Caki2 (cell line): ENCODE data around the gene VPS45. TPM values are rescaled to one million over a fixed set of nuclear protein-coding genes. Genes with fewer than 3 reads are reported as not detected.

Source experiments
- DNase-seq: peaks from one replicate; pipeline ENCODE4 v3.0.0-alpha.2; 2015; ENCODE audit warnings: low read depth
- in situ Hi-C: cut with HindIII; loops from 2 replicates; pipeline ENCODE4 v1.10.0; 2016; ENCODE audit warnings: low sequenced_read_pairs, low pct_unique_long_range_greater_than_20kb, mixed read lengths
- total RNA-seq: library from RNA; depleted of rRNA; stranded (reverse); fragments of >200 nt; shearing (Covaris generic); gene quantifications from 2 replicates; pipeline ENCODE4 v1.2.3, GENCODE V29; 2014; ENCODE audit warnings: low replicate concordance

VPS45 gene
- total RNA-seq, 1 experiment from 2014 or later, result 15.6 TPM

- DNase-seq, result peak; percentile 63
- in situ Hi-C loops, result no loop called here
Observed at GRCh38 chr1:150149271-150150132, 81.9 kb downstream of the VPS45 start, which contains the start of gene PLEKHO1. Gene PLEKHO1, plus strand, starts transcription at chr1:150149916. Its CDS starts 342 bp downstream, at chr1:150150258.

GRCh38 chr1:150150133-150151021 lies 82.8 kb downstream of the VPS45 start:
- no peak for DNase-seq
- in situ Hi-C loops, result no loop called here

GRCh38 chr1:150151291-150152181 lies 84.0 kb downstream of the VPS45 start:
- no peak for DNase-seq
- in situ Hi-C loops, result no loop called here

- DNase-seq, result no peak
- in situ Hi-C loops, result no loop called here
Observed at GRCh38 chr1:150152182-150152536, 84.6 kb downstream of the VPS45 start.

- in situ Hi-C loops, result no loop called here
- DNase-seq, result peak; percentile 29
Observed at GRCh38 chr1:150152772-150153456, 85.3 kb downstream of the VPS45 start.

GRCh38 chr1:150154143-150154542 lies 86.6 kb downstream of the VPS45 start:
- no peak for DNase-seq
- in situ Hi-C loops, result no loop called here

GRCh38 chr1:150155413-150156071 lies 88.0 kb downstream of the VPS45 start:
- no peak for DNase-seq
- in situ Hi-C loops, result no loop called here

- DNase-seq, result no peak
- in situ Hi-C loops, result no loop called here
Observed at GRCh38 chr1:150156868-150157603, 89.5 kb downstream of the VPS45 start.

GRCh38 chr1:150159550-150159949 lies 92.0 kb downstream of the VPS45 start:
- in situ Hi-C loops, result no loop called here
- no peak for DNase-seq

GRCh38 chr1:150160964-150161621 lies 93.5 kb downstream of the VPS45 start:
- in situ Hi-C loops, result no loop called here
- no peak for DNase-seq

- DNase-seq, result no peak
- in situ Hi-C loops, result no loop called here
Observed at GRCh38 chr1:150161747-150162581, 94.4 kb downstream of the VPS45 start.

GRCh38 chr1:150162582-150162861 lies 94.9 kb downstream of the VPS45 start:
- in situ Hi-C loops, result no loop called here
- DNase-seq, result no peak

- DNase-seq, result peak; percentile 86
- in situ Hi-C loops, result no loop called here
Observed at GRCh38 chr1:150162862-150163706, 95.5 kb downstream of the VPS45 start.

GRCh38 chr1:150164224-150164623 lies 96.6 kb downstream of the VPS45 start:
- DNase-seq, result no peak
- in situ Hi-C loops, result no loop called here

GRCh38 chr1:150164779-150165178 lies 97.2 kb downstream of the VPS45 start:
- in situ Hi-C loops, result no loop called here
- no peak for DNase-seq
